Measurements from ENCODE around the gene BCOR.

BCOR gene

GRCh38 chrX:40096395-40097091 lies 1.2 kb downstream of the BCOR start:
- DNase-seq: no peak

DNA sequence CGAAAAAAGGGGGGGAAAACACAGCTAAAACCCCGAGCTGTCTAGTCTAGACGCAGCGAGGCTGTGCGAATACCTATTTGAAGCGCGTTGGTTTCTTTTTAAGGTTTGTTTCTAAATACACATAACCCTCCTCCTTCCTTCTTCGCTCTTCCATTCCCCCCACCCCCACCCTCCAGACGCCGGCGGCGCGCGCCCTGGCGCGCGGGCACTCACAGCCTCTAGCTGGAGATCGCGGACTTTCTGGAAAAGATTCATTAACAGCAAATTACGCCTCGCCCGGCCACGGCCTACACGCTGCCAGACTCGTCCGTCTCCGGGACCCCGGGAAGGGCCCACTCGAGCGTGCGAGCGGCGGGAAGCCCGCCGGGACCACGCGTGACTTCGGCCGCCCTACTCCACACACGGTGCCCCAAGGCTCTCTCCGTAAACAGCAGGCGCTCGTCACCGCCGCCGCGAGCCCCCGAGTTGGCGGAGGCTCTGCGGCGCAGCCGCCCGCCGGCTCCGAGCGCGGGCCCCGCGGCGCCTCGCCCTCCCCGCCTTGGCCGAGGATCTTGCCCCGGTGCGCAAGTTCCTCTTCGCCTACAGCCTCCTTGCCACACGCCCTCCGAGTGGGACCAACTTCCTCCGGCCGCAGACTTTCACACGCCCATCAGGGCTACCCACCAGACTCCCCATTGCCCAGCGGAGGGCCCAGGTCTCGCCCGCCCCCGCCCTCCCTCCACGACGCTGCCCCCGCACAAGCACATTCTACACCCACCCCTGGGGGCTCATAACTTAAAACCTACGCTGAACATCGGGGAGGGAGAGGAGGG lies 2.0 kb downstream of the BCOR start:
- DNase-seq: no peak

DNA sequence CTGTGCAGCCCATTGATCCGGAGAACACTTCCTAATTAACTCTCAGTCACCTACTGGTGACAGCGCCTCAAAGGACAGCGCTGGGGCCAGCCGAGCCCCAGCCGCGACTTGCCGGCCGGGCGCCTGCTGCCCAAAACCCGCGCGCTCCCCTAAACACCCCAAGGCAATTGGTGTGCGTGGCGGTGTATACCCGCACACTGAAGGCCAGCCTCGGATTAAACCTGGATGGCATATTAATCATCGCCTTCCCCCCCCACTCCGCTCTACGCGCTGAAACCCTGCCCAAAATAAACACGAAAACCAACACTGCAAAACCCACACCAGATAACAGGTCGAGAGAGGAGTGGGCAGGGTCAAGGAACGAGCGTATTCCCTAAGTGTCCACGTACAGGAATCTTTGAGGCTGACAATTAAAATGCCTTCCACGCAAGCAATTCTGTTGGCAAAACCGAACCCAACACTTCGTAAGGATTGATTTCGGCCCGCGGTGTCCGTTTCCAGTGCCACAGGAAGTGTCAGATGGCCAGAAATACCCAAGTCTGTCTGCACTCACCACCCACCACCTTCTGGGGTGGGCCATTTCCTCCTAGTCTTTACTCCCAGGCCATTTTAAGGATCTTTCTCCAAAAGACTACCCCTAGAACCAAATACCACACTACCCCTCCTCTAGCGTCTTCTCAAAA lies 2.7 kb downstream of the BCOR start:
- DNase-seq: no peak

GRCh38 chrX:40094041-40094899 lies 3.5 kb downstream of the BCOR start:
- DNase-seq: no peak

GRCh38 chrX:40093586-40093985 lies 4.2 kb downstream of the BCOR start:
- DNase-seq: no peak

DNA sequence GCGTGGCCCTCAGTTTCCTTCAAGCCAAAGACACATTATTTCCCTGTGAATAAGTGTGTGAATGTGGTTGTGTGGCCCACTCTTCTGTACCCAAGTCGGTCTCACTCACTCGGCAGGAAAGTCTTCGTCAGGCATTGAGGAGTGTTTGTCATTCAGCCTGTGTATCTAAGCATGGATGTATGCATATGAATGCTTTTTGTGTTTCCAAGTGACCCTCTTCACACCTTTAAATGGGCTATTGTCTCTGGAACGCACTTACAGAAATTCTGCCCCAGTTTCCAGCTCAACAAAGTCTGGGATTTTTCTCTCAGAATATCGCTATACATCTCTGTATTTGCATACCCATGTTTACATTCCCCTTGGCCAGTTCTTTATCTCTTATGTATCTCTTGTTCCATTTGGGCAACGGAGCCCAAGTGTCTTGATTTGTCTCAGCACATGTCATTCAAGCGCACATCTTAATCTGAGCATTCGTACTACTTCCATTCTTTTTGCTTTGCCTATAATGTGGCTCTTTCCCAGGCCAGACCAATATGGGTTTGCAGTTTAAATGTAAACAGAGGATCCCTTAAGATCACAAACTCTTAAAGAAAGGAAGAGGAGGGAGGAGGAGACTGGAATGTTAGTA lies 4.8 kb downstream of the BCOR start:
- DNase-seq: no peak

DNA sequence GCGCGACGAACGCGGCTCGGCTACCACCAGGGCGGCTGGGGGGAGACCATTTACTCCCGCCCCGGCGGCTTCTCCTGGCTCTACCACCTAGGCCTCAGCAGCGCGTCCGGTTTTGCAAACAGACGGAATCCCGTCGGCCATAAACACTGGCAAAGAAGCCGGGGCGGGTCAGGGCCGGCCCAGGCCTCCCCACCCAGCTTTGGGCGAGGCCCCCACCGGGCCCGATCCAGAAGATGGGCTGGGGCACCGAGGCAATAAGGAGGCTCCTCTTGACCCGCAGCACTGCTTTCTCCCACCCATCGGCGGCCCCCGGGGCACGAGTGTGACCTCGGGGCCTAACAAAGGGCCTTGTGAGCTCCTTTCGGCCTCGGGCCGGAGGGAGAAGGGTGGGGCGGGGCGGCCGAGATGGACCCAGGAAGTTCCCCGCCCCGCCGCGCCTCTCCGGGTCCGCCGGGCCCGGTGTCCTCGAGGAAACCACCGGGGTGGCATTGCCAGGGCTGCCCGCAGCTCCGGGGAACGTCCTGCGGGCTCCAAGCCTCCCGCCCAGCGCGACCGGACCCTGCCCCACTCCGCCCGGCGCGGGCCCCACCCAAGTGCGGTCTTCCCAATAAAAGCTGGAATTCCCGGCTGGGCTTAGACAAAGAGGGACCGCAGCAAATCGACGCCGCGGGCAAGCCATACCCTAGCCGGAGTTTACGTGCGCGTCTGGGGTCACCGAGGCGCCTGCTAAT lies 5.9 kb downstream of the BCOR start:
- DNase-seq: no peak

DNA sequence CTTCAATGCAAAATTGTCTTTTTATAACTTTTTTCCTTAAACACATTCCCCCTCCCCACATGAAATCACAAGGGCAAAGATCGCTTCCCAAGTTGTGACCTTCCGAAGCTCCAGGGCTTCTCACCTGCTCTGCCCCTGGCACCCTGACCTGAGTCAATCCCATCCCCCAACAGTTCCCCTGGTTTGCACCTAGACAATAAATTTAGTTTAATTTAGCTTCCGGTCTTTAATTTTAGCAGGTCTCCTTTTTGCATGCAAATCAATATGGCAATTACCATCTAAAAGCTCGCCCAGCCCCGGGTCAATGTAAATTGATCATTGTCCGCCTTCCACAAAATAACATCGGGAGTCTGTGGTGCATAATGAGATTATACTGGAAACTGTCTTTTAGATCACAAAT lies 6.8 kb downstream of the BCOR start:
- no peak for DNase-seq

DNA sequence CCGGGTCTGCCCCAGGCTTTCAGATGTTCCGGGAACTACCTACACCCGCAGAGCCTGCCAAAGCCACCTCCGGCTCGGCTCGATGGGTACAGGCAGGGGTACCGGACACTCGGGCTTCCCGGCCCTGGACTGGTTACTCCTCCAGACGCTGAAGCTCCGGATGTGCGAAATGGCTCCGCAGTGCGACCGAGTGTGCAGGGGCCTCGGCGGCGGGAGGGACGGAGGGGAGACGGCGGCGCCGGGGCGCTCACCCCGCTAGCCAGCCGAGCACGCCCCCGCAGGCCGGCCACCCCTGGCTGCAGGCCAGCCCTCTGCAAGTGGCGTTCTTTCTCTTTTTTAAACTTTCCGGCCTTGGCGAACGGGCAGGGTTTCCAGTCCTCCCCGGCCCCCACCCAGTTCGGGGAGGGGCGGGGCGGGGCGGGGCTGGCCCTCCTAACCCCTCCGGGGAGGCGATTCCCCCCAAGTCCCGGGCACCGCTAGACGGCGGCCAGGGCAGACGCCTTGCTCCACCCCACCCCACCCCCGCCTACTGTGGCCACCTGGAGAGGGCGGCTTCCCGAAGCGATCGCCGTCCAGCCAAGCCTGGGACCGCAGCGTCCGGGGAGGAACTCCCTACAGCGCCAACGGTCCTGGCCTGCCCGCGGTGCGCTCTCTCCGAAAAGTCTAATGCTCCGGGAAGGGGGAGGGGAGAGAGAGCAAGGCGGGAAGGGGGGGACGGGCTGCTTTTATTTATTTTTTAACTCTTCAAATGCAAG lies 7.5 kb downstream of the BCOR start:
- no peak for DNase-seq

DNA sequence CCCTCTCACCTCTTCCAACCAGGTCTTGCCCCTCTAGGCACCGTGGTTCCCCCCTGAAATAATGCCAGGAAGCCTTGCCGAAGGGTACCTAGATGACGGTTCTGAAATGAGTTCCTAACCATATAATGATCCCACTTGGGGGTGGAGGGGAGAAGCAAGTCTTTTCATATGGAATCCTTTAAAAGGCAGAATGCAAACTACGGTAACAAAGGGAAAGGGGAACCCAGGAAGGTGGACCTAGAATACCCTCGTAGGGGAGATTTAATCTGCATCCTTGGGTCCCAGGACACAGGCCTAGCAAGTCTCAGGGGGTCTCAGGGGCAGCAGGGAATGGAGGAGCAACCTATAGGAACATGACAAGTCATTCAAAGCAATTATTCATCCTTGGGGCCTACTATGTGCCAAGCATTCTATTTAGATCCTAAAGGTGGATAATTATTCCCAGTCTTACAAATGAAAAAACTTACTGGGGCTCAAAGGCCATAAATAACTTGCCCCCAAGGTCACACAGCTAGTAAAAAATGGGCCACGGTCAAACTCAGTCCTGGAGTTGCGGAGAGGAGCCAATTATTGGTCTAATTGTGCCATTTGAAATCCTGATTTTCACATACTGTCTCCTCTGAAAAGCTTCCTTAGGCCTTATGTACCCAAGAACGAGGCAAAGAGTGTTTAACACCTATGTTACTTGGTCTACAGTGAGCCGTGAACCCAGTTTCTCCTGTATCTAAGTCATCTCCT lies 8.8 kb downstream of the BCOR start:
- no peak for DNase-seq

DNA sequence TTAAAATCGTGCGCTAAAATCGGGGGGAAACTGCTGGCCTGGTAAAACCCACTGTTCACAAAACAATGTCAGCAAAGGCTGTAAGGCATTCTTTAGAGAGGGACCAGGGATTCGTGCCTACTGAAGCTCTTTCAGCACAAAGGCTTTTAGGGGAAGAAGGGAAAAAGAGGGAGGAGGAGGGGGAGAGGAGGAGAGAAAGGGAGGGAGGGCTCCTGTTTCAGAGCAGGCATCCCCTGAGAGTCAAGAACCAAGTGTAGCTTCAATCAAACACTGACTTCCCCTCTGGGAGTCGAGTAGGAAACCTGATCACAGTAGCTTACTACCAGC lies 9.5 kb downstream of the BCOR start:
- DNase-seq: no peak

GRCh38 chrX:40087425-40088298 lies 10.1 kb downstream of the BCOR start:
- no peak for DNase-seq

- DNase-seq: peak; percentile 72
Observed at GRCh38 chrX:40086569-40087335, 11.0 kb downstream of the BCOR start.

GRCh38 chrX:40085714-40086113 lies 12.0 kb downstream of the BCOR start:
- no peak for DNase-seq

DNA sequence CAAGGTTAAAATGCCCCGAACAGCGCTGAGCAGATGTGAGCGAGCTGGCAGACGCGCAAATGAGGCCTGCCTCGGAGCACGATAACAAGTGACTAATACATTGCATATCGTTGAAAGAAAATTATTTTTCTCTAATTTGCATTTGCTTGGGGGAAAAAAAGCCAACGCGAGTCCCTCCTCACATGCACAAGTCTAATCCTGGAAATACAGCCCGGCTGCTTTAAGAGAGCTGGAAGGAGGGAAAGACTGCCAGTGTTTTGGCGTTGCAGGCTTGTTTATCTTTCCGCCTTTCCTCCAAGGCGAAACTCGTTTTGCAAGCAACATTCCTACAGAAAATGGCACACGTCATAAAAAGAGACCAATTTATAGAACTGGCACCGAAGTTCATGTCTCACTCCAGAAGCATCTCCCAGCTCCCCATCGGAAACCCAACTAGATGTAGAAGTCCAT lies 12.6 kb downstream of the BCOR start:
- no peak for DNase-seq

DNA sequence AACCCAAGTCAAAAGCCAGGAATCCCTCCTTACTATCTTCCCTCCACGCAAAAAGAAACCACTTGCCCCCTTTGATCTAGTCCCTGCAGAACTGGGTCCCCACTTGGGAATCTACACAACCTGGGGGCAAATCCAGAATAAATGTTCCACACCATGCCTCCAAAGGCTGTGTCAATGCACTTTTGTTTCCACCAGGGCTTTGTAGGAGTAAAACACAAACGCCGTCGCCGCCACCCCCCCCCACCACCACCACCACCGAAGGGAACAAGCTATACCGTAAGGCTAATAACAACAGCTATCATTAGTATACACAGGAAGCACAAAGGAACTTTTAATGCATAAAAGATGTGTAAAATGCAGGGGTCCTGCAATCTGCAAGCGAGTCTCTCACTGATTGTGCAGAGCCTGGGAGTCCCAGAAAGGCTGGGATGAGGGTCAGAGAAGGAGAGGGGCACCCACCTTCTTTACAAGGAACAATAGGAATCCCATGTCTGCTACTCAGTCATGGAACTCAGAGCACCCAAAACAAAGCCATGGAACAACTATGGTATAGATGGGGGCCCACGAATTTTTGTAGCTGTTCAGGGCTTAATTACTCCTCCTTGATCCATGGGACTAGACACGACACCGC lies 13.2 kb downstream of the BCOR start:
- no peak for DNase-seq

GRCh38 chrX:40083979-40084359 lies 13.8 kb downstream of the BCOR start:
- no peak for DNase-seq
